Measurements from ENCODE around the gene CFHR2.

CFHR2 gene

DNA sequence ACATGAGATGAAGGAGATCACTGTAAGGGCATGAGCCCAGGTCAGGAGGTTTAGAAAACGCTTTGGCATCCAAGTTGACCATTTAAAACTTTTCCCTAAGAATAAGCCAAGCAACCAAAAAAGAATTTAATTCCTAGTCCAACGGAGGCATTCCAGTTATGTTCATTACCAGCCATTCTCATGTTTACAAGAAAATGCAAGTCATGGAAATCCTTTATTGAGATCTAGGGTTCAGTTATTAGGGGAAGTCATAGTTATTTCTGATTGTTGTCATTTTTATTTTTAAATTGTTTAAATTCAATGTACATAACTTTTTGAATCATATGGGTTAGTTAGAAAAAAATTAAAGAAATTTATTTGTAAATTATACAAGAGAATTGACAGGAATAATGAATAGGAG, 58.3 kb downstream of the CFHR2 start:
- DNase-seq (ENCODE audit: low spot score) = no peak

GRCh38 chr1:197003132-197003531, 59.6 kb downstream of the CFHR2 start:
- DNase-seq (ENCODE audit: low spot score) = no peak

DNA sequence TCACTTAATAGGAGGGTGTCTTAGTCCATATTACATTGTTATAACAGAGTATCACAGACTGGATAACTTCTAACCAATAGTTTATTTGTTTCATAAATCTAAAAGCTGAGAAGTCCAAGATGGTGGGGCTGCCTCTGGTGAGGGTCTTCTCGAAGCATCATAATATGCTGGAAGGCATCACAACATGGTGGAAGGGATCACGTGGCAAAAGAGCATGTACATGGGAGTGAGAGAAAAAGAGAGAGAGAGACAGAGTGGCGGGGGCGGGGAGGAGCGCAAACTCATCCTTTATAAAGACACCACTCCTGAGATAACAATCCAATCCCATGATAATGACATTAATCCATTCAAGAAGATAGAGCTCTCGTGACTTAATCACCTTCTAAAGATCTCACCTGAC, 65.3 kb downstream of the CFHR2 start:
- DNase-seq (ENCODE audit: low spot score) = no peak
